GM18498 (cell line): ENCODE data around the gene MAN2B2.

Experiments
- ATAC-seq: cut with Tn5 transposase; IDR thresholded peaks from one replicate; pipeline ENCODE4 v1.9.1; 2021; ENCODE audit warnings: mild to moderate bottlenecking, moderate library complexity; ENCODE audit not compliant: unreplicated experiment

The MAN2B2 gene

DNA sequence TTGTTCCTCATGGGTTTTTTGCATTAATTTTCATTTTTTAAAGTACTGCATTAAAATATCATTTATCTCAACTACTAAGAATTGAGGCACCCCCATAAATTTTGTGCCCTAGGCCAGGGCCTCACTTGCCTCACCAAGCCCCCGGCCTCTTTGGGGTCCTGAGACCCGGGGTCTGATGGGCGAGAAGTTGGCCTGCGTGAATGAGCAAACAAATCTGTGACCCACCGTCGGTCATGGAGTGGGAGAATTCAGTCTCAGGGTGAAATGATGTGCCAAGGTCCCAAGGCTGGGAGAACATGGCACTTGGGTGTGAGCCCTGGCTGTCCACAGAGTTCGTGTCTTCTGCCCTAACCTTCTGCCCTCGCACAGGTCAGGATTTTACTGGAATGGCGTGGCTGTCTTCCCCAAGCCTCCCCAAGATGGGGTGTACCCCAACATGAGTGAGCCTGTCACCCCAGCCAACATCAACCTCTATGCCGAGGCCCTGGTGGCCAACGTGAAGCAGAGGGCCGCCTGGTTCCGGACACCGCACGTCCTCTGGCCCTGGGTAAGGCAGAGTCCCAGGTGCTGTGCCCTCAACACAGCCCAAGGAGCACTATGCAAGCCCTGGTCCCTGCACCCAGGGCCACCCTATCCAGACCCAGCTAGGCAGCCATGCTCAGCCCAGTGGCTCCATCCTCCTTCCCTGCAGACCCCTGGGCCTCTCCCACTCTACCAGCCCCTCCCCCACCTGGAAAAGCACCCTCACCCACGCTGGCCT is 18.0 kb downstream of the MAN2B2 start:
- ATAC-seq, result no peak

DNA sequence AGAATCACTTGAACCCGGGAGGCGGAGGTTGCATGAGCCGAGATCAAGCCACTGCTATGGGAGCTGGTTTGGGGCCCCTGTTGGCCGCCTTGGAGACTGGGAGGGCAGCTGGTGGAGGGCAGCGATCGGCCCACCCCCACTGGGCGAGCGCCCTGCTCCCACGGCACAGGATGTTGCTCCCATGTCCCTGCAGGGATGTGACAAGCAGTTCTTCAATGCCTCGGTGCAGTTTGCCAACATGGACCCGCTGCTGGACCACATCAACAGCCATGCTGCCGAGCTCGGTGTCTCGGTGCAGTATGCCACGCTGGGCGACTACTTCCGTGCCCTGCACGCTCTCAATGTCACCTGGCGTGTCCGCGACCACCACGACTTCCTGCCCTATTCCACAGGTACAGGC is 19.4 kb downstream of the MAN2B2 start:
- ATAC-seq, result no peak

- ATAC-seq, result no peak
These were observed 19.9 kb downstream of the MAN2B2 start for GRCh38 chr4:6594826-6595355.

DNA sequence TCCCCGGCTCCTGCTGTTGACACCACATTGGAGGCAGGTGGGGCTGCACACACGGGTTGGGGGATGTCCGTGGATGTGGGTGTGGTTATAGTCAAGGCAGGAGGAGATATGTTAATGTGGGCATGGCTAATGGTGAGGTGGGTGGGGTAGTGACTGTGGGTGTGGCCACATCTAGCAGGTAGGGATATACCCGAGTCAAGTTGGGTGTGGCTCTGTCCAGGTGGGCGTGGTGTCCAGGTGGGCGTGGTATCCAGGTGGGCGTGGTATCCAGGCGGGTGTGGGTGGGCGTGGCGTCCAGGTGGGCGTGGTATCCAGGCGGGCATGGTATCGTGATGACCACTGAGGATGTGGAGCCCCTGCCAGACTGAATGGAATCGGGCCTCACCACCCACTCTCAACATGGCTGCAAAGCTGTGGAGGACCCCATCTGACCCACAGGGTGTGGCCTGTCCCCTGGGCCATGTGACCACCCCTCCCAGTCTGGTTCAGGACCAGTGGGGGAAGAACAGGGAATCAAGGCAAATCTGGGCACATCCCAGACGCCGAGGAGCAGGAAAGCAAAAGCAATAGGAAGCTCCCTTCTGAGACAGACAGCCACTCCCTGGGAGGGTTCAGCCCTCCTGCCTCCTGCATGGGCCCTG is 21.0 kb downstream of the MAN2B2 start:
- no peak for ATAC-seq

GRCh38 chr4:6596948-6597347 is 22.0 kb downstream of the MAN2B2 start:
- ATAC-seq, result no peak

DNA sequence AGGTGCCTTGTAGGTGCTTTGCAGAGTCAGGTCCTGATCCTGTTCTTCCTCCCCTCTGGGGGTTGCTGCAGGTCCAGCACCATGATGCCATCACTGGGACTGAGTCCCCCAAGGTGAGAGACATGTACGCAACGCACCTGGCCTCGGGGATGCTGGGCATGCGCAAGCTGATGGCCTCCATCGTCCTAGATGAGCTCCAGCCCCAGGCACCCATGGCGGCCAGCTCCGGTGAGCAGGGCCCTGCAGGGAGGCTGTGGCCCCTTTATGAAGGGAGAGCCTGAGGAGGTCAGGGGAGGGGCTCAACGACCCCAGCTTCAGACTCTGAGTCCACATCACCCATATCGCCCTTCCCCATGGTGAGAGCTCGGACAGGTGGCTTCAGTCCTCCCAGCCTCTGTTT is 23.1 kb downstream of the MAN2B2 start:
- ATAC-seq, result no peak

GRCh38 chr4:6598641-6599040 is 23.7 kb downstream of the MAN2B2 start:
- ATAC-seq, result no peak

- ATAC-seq, result no peak
These were observed 26.8 kb downstream of the MAN2B2 start for GRCh38 chr4:6601661-6602250.

- ATAC-seq, result no peak
These were observed 27.3 kb downstream of the MAN2B2 start for GRCh38 chr4:6602289-6602688.

GRCh38 chr4:6603128-6603527 is 28.1 kb downstream of the MAN2B2 start:
- ATAC-seq, result no peak

- ATAC-seq, result no peak
These were observed 30.1 kb downstream of the MAN2B2 start for GRCh38 chr4:6605114-6605513.

DNA sequence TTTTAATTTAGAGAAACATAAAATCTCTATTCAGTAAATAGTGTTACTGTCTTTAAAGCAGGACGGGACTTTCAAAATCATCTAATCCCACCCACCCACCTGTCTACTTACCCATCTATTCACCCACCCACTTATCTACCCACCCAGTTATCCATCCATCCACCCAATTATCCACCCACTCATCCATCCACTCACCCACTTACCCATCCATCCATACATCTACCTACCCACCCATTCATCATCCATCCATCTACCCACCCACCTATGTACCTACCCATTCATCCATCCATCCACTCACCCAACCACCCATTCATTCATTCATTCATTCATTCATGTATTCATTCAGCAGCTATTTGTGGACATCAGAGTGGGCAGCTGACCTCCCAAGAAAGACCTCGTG is 30.6 kb downstream of the MAN2B2 start:
- ATAC-seq, result no peak

- ATAC-seq, result no peak
These were observed 31.7 kb downstream of the MAN2B2 start for GRCh38 chr4:6606465-6607235.

GRCh38 chr4:6607368-6608055 is 32.5 kb downstream of the MAN2B2 start:
- no peak for ATAC-seq

DNA sequence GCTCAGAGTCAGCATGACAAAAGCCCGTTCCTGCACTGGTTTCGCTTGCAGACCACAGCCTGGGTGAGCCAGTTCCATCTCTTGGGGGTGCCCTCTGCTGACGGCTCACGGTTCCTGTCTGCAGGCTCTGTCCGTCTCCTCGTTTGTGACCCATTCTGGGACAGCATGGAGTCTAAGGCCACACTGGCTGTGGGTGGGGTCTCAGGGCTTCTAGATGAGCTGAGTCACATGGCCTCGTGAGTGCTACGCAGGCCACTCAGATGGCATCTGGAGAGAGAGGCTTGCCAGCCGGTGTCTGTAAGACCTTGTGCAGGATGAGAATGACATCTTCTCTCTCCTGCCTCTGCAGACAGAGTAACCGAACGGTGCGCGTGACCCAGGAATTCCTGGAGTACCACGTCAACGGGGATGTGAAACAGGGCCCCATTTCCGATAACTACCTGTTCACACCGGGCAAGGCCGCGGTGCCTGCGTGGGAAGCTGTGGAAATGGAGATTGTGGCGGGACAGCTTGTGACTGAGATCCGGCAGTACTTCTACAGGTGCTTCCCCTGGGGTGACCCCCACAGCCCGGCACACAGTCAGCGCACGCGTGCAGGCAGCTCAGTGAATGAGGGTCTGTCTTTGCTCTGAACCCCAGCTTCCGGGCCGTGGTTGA is 33.9 kb downstream of the MAN2B2 start:
- ATAC-seq, result no peak

GRCh38 chr4:6609415-6610079 is 34.6 kb downstream of the MAN2B2 start:
- no peak for ATAC-seq

GRCh38 chr4:6610856-6611430 is 36.0 kb downstream of the MAN2B2 start:
- no peak for ATAC-seq

DNA sequence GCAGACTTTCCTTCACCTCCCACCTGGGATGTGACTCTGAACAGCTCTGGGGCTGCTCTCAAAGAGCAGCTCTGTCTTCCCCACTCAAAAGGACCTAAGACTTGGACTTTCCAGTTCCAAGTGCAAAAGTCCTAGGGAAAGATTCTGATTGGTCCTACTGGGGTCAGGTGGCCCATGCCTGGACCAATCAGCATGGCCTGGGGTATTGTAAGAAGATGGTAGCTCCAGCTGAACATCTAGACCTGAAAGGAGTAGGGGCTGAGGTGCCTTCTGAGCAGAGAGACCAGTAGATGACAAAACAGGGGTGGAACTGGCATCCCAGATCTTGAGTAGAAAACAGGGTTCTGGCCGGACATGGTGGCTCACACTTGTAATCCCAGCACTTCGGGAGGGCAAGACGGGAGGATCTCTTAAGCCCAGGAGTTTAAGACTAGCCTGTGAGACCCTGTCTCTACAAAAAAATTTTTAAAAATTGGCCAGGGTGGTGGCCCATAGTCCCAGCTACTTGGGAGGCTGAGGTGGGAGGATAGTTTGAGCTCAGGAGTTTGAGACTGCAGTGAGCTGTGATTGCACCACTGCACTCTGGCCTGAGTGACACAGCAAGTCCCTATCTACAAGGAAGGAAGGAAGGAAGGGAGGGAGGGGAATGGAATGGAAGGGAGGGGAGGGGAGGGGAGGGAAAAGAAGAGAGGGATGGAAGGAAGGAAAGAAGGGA is 38.1 kb downstream of the MAN2B2 start:
- ATAC-seq, result no peak
